Measurements from ENCODE around the gene ARHGEF28. TPM values are rescaled to one million over a fixed set of nuclear protein-coding genes. Genes with fewer than 3 reads are reported as not detected.

ARHGEF28 gene
- total RNA-seq, 6 experiments from 2014 or later, result 7.5 to 13.6 (median 8.5) TPM

DNA sequence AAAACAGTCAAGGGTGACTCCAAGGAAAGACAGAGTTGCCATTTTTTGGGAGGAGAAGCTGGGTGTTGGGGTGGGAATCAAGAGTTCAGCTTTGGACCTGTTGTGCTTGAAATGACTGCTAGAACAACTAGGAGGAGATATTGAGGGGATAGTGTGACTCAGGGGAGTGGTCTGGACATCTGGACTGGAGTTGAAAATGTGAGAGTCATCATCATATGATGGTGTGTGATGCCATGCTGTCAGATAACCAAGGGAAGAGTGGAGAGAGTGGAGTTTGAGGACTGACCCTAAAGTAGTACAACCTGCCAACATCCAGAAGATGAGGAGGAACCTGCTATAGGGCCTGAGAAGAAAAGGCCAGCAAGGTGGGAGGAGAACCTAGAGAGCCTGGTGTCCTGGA, 199.7 kb downstream of the ARHGEF28 start:
- no peaks in the 10 kb centered on the region; the same call in 1 of the 2 replicates for H3K27me3 Mint-ChIP-seq (ENCODE audit: insufficient read depth)
- TF ChIP-seq, protein P1, sequence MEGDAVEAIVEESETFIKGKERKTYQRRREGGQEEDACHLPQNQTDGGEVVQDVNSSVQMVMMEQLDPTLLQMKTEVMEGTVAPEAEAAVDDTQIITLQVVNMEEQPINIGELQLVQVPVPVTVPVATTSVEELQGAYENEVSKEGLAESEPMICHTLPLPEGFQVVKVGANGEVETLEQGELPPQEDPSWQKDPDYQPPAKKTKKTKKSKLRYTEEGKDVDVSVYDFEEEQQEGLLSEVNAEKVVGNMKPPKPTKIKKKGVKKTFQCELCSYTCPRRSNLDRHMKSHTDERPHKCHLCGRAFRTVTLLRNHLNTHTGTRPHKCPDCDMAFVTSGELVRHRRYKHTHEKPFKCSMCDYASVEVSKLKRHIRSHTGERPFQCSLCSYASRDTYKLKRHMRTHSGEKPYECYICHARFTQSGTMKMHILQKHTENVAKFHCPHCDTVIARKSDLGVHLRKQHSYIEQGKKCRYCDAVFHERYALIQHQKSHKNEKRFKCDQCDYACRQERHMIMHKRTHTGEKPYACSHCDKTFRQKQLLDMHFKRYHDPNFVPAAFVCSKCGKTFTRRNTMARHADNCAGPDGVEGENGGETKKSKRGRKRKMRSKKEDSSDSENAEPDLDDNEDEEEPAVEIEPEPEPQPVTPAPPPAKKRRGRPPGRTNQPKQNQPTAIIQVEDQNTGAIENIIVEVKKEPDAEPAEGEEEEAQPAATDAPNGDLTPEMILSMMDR (IDR thresholded peaks at IDR 0.05), result no peak
- no peaks in the 10 kb centered on the region; the same call in none of the 2 replicates for H3K4me1 Mint-ChIP-seq (ENCODE audit: low read depth)
- no peak overlapping the region for H3K27ac Mint-ChIP-seq
- peaks cover 2% of the 10 kb centered on the region; the same call in 1 of the 2 replicates for H3K36me3 Mint-ChIP-seq (ENCODE audit: low read depth)
- no peak for DNase-seq
- H3K9me3 Mint-ChIP-seq, result no peaks in the 10 kb centered on the region
- no peak overlapping the region for H3K4me3 Mint-ChIP-seq

DNA sequence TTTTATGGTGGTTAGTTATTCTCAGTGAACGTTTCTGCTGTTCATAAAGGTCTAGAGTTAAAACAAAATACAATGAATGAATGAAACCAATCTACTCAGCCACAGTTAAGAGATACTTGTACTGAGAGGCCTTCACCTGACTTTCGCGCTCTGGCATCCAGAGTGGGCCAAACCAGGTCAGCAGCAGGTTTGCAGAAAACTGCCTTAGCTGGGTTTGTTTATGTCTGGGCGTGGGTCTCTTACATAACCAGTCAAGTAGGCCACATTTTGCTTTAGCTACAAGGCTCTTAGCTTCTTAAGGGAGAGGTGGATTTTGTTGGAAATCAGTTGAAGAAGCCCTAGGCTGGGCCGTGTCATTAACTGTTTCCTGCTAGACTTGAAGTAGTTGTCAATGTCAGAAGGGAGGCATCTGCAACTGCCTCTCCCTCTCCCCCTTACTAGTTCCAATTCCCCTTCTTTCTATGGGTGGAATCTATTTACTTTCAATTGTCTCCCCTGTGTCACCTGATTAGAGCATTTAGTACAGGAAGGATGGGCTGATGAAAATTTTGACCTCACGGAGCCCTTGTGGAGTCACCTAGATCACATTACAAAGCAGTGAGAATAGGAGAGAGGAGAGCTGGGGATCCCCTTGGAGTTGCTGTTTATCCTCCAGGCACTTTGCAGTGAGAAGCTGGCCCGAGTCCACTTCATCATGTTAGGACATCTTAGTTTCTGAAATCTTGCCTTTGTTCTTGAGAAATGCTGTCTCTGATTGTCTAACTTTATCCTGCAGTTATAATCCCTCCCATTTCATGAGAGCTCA, 200.5 kb downstream of the ARHGEF28 start:
- peak; percentile 73 for DNase-seq
- no peaks in the 10 kb centered on the region for H3K36me3 Mint-ChIP-seq (ENCODE audit: low read depth)
- H3K27ac Mint-ChIP-seq, result no peak overlapping the region
- H3K4me1 Mint-ChIP-seq (ENCODE audit: low read depth), result no peaks in the 10 kb centered on the region; the same call in 1 of the 2 replicates
- H3K9me3 Mint-ChIP-seq, result no peaks in the 10 kb centered on the region
- H3K4me3 Mint-ChIP-seq, result no peak overlapping the region
- TF ChIP-seq, protein P1 (IDR thresholded peaks at IDR 0.05), result no peak
- no peaks in the 10 kb centered on the region; the same call in 1 of the 2 replicates for H3K27me3 Mint-ChIP-seq (ENCODE audit: insufficient read depth)

DNA sequence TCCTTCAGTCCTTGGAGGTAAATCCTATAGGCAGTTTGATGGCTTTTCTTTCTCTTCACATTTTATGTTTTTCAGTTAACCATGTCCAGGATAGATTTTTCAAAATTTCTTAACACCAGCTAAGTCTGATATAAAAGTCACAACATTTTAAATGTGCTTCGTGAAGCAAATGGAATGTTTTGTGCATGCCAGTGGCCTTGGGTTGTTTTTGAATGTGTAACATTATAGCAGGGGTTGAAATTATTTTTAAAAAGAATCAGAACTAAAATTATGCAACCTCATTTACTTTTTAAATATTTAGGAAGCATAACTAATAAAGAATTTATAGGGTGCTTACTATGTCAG, 201.1 kb downstream of the ARHGEF28 start:
- TF ChIP-seq, protein P1 (IDR thresholded peaks at IDR 0.05), result no peak
- H3K36me3 Mint-ChIP-seq (ENCODE audit: low read depth), result no peaks in the 10 kb centered on the region
- H3K27me3 Mint-ChIP-seq (ENCODE audit: insufficient read depth), result no peaks in the 10 kb centered on the region
- H3K9me3 Mint-ChIP-seq, result no peaks in the 10 kb centered on the region
- no peaks in the 10 kb centered on the region; the same call in 1 of the 2 replicates for H3K4me1 Mint-ChIP-seq (ENCODE audit: low read depth)
- DNase-seq, result peak; percentile 44
- H3K4me3 Mint-ChIP-seq, result no peak overlapping the region
- no peak overlapping the region for H3K27ac Mint-ChIP-seq

DNA sequence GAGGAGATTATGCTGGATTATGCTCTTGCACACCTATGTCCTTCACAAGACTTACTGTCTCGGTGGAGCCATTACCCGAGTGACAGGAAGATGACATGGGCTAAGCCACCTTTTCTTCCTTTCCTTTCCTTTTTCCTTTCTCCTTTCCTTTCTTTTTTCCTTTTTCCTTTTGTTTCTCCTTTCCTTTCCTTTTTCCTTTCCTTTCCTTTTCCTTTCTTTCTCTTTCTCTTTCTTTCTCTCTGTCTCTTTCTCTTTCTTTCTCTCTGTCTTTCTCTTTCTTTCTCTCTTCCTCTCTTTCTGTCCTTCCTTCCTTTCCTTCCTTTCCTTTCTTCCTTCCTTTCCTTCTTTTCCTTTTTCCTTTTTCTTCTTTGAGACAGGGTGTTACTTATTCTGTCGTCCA, 202.5 kb downstream of the ARHGEF28 start:
- no peak overlapping the region for H3K4me3 Mint-ChIP-seq
- DNase-seq, result no peak
- TF ChIP-seq, protein P1 (IDR thresholded peaks at IDR 0.05), result no peak
- H3K27me3 Mint-ChIP-seq (ENCODE audit: insufficient read depth), result no peaks in the 10 kb centered on the region
- no peaks in the 10 kb centered on the region for H3K36me3 Mint-ChIP-seq (ENCODE audit: low read depth)
- no peaks in the 10 kb centered on the region; the same call in 1 of the 2 replicates for H3K4me1 Mint-ChIP-seq (ENCODE audit: low read depth)
- no peaks in the 10 kb centered on the region for H3K9me3 Mint-ChIP-seq
- H3K27ac Mint-ChIP-seq, result no peak overlapping the region

DNA sequence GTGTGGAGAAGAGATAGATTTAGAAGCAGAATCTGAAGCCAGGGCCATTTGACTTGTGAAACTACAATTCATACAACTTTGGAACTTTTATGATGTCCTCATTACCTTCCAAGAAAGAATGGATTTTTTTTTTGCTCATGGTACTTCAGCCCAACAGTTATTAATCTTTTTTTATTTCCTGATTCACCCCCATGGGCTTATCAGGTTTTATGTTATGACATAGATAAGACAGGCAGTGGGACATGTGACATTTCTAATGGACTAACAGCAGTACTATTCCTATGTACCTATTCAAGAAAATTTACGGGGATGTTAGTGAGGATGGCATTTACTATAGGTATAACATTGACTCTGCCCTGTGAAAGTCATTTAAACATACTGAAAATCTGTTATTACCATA, 204.7 kb downstream of the ARHGEF28 start:
- no peaks in the 10 kb centered on the region for H3K27me3 Mint-ChIP-seq (ENCODE audit: insufficient read depth)
- no peak for DNase-seq
- no peaks in the 10 kb centered on the region for H3K9me3 Mint-ChIP-seq
- TF ChIP-seq, protein P1 (IDR thresholded peaks at IDR 0.05), result no peak
- no peak overlapping the region for H3K4me3 Mint-ChIP-seq
- no peak overlapping the region for H3K27ac Mint-ChIP-seq
- H3K4me1 Mint-ChIP-seq (ENCODE audit: low read depth), result no peaks in the 10 kb centered on the region
- peaks cover 3% of the 10 kb centered on the region for H3K36me3 Mint-ChIP-seq (ENCODE audit: low read depth)
